ENCODE measurements around the gene KIN. TPM values are rescaled to one million over a fixed set of nuclear protein-coding genes. Genes with fewer than 3 reads are reported as not detected.

KIN gene
- total RNA-seq, 1 experiment from 2014 or later, result 8.4 TPM

DNA sequence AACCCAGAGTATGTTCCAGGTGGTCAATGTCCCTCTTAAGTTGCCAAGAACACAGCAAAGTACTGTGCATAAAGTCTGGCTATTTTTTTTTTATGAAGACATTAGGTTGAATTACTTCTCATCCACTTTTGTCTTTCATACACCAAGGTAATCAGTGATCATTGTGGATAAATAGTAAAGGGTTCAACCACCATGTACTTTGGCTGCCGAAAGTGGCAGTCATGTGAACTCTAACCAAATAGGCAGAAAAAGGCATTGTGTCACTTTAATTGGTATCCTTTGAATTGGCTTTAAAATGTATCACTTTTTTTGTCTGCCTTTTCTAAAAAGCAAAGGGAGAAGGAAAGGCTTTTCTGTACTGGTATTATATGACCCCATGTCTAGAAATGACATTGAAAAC is 77.3 kb downstream of the KIN start:
- Histone ChIP-seq H3K4me1 (ENCODE audit: control insufficient read depth, insufficient read depth, low read length) (no peaks in the 10 kb centered on the region), H3K27ac (ENCODE audit: low read length) (no peak overlapping the region), H3K4me3 (ENCODE audit: low read depth in 2 of 2, low read length in 2 of 2) (no peak overlapping the region), H3K36me3 (ENCODE audit: control insufficient read depth, insufficient read depth, low read length) (no peaks in the 10 kb centered on the region), H3K9me3 (ENCODE audit: control insufficient read depth, insufficient read depth, low read depth, low read length) (no peaks in the 10 kb centered on the region), H3K27me3 (ENCODE audit: control insufficient read depth, insufficient read depth, low read length) (peaks cover 6% of the 10 kb centered on the region; the same call in 1 of the 2 replicates)
- intact Hi-C loops (cut with micrococcal nuclease; ENCODE audit: unreplicated experiment) (no loop called here), in situ Hi-C loops (cut with HindIII; ENCODE audit: low pct_unique_long_range_greater_than_20kb, low sequenced_read_pairs) (no loop called here)
- ATAC-seq (no peak), DNase-seq (ENCODE audit: low read depth, low spot score) (no peak)
- ChIA-PET POLR2A (no interaction called here), CTCF (no interaction called here)
- no TSS peak for BruUV-seq (replicated peaks)
- TF ChIP-seq CTCF (IDR thresholded peaks at IDR 0.05), result no peak
- no peak for TF ChIP-seq POLR2AphosphoS5 (IDR thresholded peaks at IDR 0.05; ENCODE audit: low read depth, low read length)

GRCh38 chr10:7708832-7709231 is 79.0 kb downstream of the KIN start:
- no peak for ATAC-seq
- DNase-seq (ENCODE audit: low read depth, low spot score), result no peak
- no peak overlapping the region for H3K27ac ChIP-seq (ENCODE audit: low read length)
- ChIA-PET CTCF (no interaction called here), POLR2A (no interaction called here)
- BruUV-seq (replicated peaks), result no TSS peak
- no peaks in the 10 kb centered on the region for H3K4me1 ChIP-seq (ENCODE audit: control insufficient read depth, insufficient read depth, low read length)
- H3K27me3 ChIP-seq (ENCODE audit: control insufficient read depth, insufficient read depth, low read length), result peaks cover 6% of the 10 kb centered on the region
- no peak overlapping the region for H3K4me3 ChIP-seq (ENCODE audit: low read depth in 2 of 2, low read length in 2 of 2)
- H3K9me3 ChIP-seq (ENCODE audit: control insufficient read depth, insufficient read depth, low read depth, low read length), result no peaks in the 10 kb centered on the region
- in situ Hi-C loops (cut with HindIII; ENCODE audit: low pct_unique_long_range_greater_than_20kb, low sequenced_read_pairs) (no loop called here), intact Hi-C loops (cut with micrococcal nuclease; ENCODE audit: unreplicated experiment) (no loop called here)
- H3K36me3 ChIP-seq (ENCODE audit: control insufficient read depth, insufficient read depth, low read length), result no peaks in the 10 kb centered on the region
- TF ChIP-seq REST (IDR thresholded peaks at IDR 0.05; ENCODE audit: insufficient read depth in 1 of 2, low read depth in 2 of 2, low read length in 1 of 2) (no peak), CTCF (IDR thresholded peaks at IDR 0.05) (no peak), POLR2AphosphoS5 (IDR thresholded peaks at IDR 0.05; ENCODE audit: low read depth, low read length) (no peak), TCF7L2 (IDR thresholded peaks at IDR 0.05; ENCODE audit: low read depth, low read length) (no peak), SIN3A (IDR thresholded peaks at IDR 0.05; ENCODE audit: borderline replicate concordance, insufficient read depth, low read depth, low read length) (no peak)

All from Panc1 (cell line).